ENCODE results near the gene MED16. TPM values are rescaled to one million over a fixed set of nuclear protein-coding genes. Genes with fewer than 3 reads are reported as not detected.

Gene MED16
- total and polyA plus RNA-seq, 2 of the 4 experiments (the other 2 are of a cell fraction): 8.1 to 40.2 TPM

GRCh38 chr19:885536-886224, 7.3 kb downstream of the MED16 start:
- H3K18ac ChIP-seq (ENCODE audit: low read depth, low read length): no peak overlapping the region
- H3K27ac ChIP-seq (ENCODE audit: insufficient read depth, low read length): no peak overlapping the region
- H2AFZ ChIP-seq (replicated peaks; ENCODE audit: low read length, poor library complexity): no peak overlapping the region
- peaks cover 12 to 33% of the 10 kb centered on the region in 2 experiments; a peak in 3 of 4 replicates for H3K79me1 ChIP-seq (ENCODE audit: low read depth in 1 of 2, low read length in 2 of 2)
- H2AK5ac ChIP-seq (ENCODE audit: low read depth, low read length): no peak overlapping the region
- H2BK120ac ChIP-seq (ENCODE audit: low read depth, low read length): no peak overlapping the region
- no peak overlapping the region for H3K56ac ChIP-seq (ENCODE audit: extremely low read depth, insufficient read depth, low read length)
- in situ Hi-C loops (cut with MboI; ENCODE audit: low sequenced_read_pairs) (no loop called here), intact Hi-C loops (cut with micrococcal nuclease) (no loop called here), dilution Hi-C loops (cut with HindIII; ENCODE audit: low sequenced_read_pairs, unreplicated experiment) (no loop called here)
- no peak overlapping the region for H2AK9ac ChIP-seq (replicated peaks; ENCODE audit: low read depth, low read length, poor library complexity)
- no peaks in the 10 kb centered on the region for H3K9me1 ChIP-seq (ENCODE audit: insufficient read depth, low read length)
- 97% methylated on average over 38 of the region's 64 CpGs; no CpG with 5 or more reads in 1 of the 2 experiments for WGBS, 2 experiments (ENCODE audit: extremely low coverage in 2 of 2, insufficient read length in 1 of 2)
- H3K23ac ChIP-seq (ENCODE audit: low read depth, low read length): no peak overlapping the region
- no peak overlapping the region for H2BK20ac ChIP-seq (ENCODE audit: low read depth, low read length)
- no peaks in the 10 kb centered on the region for H3K4me1 ChIP-seq (ENCODE audit: control insufficient read depth, insufficient read depth, low read length)
- H3K4me2 ChIP-seq (ENCODE audit: low read depth, low read length): no peak overlapping the region
- ChIA-PET CTCF (no interaction called here), POLR2A (ENCODE audit: unreplicated experiment) (no interaction called here)
- DNase-seq (no peak), ATAC-seq (ENCODE audit: low read depth) (no peak)
- H3K36me3 ChIP-seq (ENCODE audit: control insufficient read depth, insufficient read depth, low read length): peaks cover 84% of the 10 kb centered on the region
- no peak overlapping the region for H4K91ac ChIP-seq (ENCODE audit: insufficient read depth, low read depth, low read length)
- TF ChIP-seq NFE2L2 (IDR thresholded peaks at IDR 0.05; ENCODE audit: low read depth, low read length) (no peak), MAZ (IDR thresholded peaks at IDR 0.05; ENCODE audit: borderline replicate concordance, low read depth, low read length) (no peak), CHD1 (IDR thresholded peaks at IDR 0.05; ENCODE audit: low read depth, low read length) (no peak), POLR2A (IDR thresholded peaks at IDR 0.05; ENCODE audit: low read depth, low read length) (no peak), BHLHE40 (IDR thresholded peaks at IDR 0.05; ENCODE audit: low read depth, low read length) (no peak), MAFK (IDR thresholded peaks at IDR 0.05; ENCODE audit: low read depth, low read length) (no peak), CTCF (conservative IDR thresholded peaks at IDR 0.05; ENCODE audit: low read depth, low read length) (no peak), SMC3 (IDR thresholded peaks at IDR 0.05; ENCODE audit: low read depth, low read length) (no peak), FOS (IDR thresholded peaks at IDR 0.05; ENCODE audit: low read depth, low read length) (no peak)
- BruUV-seq (replicated peaks): no TSS peak
- H3K4me3 ChIP-seq (ENCODE audit: insufficient read depth, low read depth, low read length): no peak overlapping the region
- no peak overlapping the region for H3K4ac ChIP-seq (ENCODE audit: low read depth, low read length)
- no peak overlapping the region for H3K14ac ChIP-seq (replicated peaks; ENCODE audit: low read depth, low read length)
- no peak overlapping the region for H4K8ac ChIP-seq (ENCODE audit: low read depth in 2 of 2, low read length in 2 of 2)
- no peak overlapping the region for H3K9ac ChIP-seq (ENCODE audit: low read depth, low read length)
- H4K20me1 ChIP-seq (ENCODE audit: insufficient read depth, low read length): peaks cover 3% of the 10 kb centered on the region; the same call in 1 of the 2 replicates
- no peak overlapping the region for H2BK5ac ChIP-seq (ENCODE audit: low read depth, low read length, poor library complexity, severe bottlenecking)
- H2BK15ac ChIP-seq (ENCODE audit: low read depth, low read length): no peak overlapping the region
- H4K5ac ChIP-seq (ENCODE audit: low read depth, low read length): no peak overlapping the region
- no peaks in the 10 kb centered on the region for H3K27me3 ChIP-seq (ENCODE audit: control insufficient read depth, insufficient read depth, low read length)
- H3K9me3 ChIP-seq (ENCODE audit: control insufficient read depth, insufficient read depth, low read length): no peaks in the 10 kb centered on the region

Measured in IMR-90 (cell line).